Mesenchymal stem cell (in vitro differentiated cells and primary cell): ENCODE measurements around the gene LRIG1.

Source experiments
- DNase-seq: peaks from one replicate; pipeline ENCODE4 v3.0.0-alpha.2; 2013
- H2AFZ ChIP-seq: one replicate; pipeline ENCODE4 v1.6.1; 2013; ENCODE audit warnings: low read depth, mild to moderate bottlenecking, control low read depth, inconsistent platforms, low read length, moderate library complexity
- H2AK5ac ChIP-seq: 2 replicates; pipeline ENCODE4 v1.6.1; 2013; ENCODE audit warnings: low read length, moderate library complexity, mild to moderate bottlenecking, inconsistent platforms; ENCODE audit not compliant: severe bottlenecking
- H2BK120ac ChIP-seq: one replicate; pipeline ENCODE4 v1.6.1; 2013; ENCODE audit warnings: low read depth, mild to moderate bottlenecking, inconsistent platforms, low read length, moderate library complexity
- H2BK12ac ChIP-seq, 2 experiments: one replicate each; pipeline ENCODE4 v1.6.1; 2013; ENCODE audit warnings: inconsistent platforms in 2 of 2, low read length in 2 of 2, mild to moderate bottlenecking in 2 of 2, moderate library complexity in 2 of 2, control low read depth in 1 of 2
- H2BK15ac ChIP-seq: one replicate; pipeline ENCODE4 v1.6.1; 2013; ENCODE audit warnings: mild to moderate bottlenecking, low read depth, inconsistent platforms; ENCODE audit not compliant: poor library complexity, severe bottlenecking
- H2BK5ac ChIP-seq: 2 replicates; pipeline ENCODE4 v1.6.1; 2013; ENCODE audit warnings: low read depth, mild to moderate bottlenecking, low read length, control low read depth, inconsistent platforms; ENCODE audit not compliant: poor library complexity, severe bottlenecking
- H3K14ac ChIP-seq, 2 experiments: one replicate each; pipeline ENCODE4 v1.6.1; 2013; ENCODE audit warnings: inconsistent platforms in 2 of 2, low read length in 2 of 2, control low read depth in 1 of 2, mild to moderate bottlenecking in 1 of 2, moderate library complexity in 1 of 2
- H3K18ac ChIP-seq, 2 experiments: one replicate each; pipeline ENCODE4 v1.6.1; 2013; ENCODE audit warnings: inconsistent platforms in 2 of 2, low read length in 2 of 2, control low read depth in 1 of 2, low read depth in 1 of 2, mild to moderate bottlenecking in 1 of 2
- H3K23ac ChIP-seq, 2 experiments: one replicate each; pipeline ENCODE4 v1.6.1; 2013; ENCODE audit warnings: inconsistent platforms in 2 of 2, low read length in 2 of 2, mild to moderate bottlenecking in 2 of 2, moderate library complexity in 2 of 2, control low read depth in 1 of 2
- H3K27ac ChIP-seq: 2 replicates; pipeline ENCODE4 v1.5.1; 2013; ENCODE audit warnings: mild to moderate bottlenecking, moderate library complexity, low read length, control low read depth, inconsistent platforms; ENCODE audit not compliant: poor library complexity, severe bottlenecking
- H3K27me3 ChIP-seq, 2 experiments: 2 replicates each; pipeline versions ENCODE4 v1.6.1 to v1.7.0; 2013; ENCODE audit warnings: low read length in 2 of 2, mild to moderate bottlenecking in 2 of 2, moderate library complexity in 2 of 2, control low read depth in 1 of 2, inconsistent platforms in 1 of 2; ENCODE audit not compliant: control insufficient read depth in 1 of 2, insufficient read depth in 1 of 2
- H3K36me3 ChIP-seq, 2 experiments: 2 replicates each; pipeline versions ENCODE4 v1.6.1 to v1.7.0; 2013; ENCODE audit warnings: low read length in 2 of 2, control low read depth in 1 of 2, inconsistent platforms in 1 of 2, low read depth in 1 of 2, mild to moderate bottlenecking in 1 of 2; ENCODE audit not compliant: insufficient read depth in 2 of 2, control insufficient read depth in 1 of 2
- H3K4ac ChIP-seq, 2 experiments: one replicate each; pipeline ENCODE4 v1.6.1; 2013; ENCODE audit warnings: inconsistent platforms in 2 of 2, low read length in 2 of 2, mild to moderate bottlenecking in 2 of 2, moderate library complexity in 2 of 2, control low read depth in 1 of 2, low read depth in 1 of 2
- H3K4me1 ChIP-seq: 2 replicates; pipeline ENCODE4 v1.6.1; 2013; ENCODE audit warnings: low read depth, low read length, control low read depth; ENCODE audit not compliant: control insufficient read depth, insufficient read depth
- H3K4me2 ChIP-seq: 2 replicates; pipeline ENCODE4 v1.6.1; 2013; ENCODE audit warnings: low read length, mild to moderate bottlenecking, inconsistent platforms; ENCODE audit not compliant: poor library complexity, severe bottlenecking
- H3K4me3 ChIP-seq, 2 experiments: 2 replicates each; pipeline versions ENCODE4 v1.5.1 to v1.7.0; 2013; ENCODE audit warnings: low read length in 2 of 2, mild to moderate bottlenecking in 2 of 2, control low read depth in 1 of 2, low read depth in 1 of 2; ENCODE audit not compliant: insufficient read depth in 1 of 2
- H3K79me1 ChIP-seq: replicated peaks from 2 replicates; pipeline ENCODE4 v1.6.1; 2013; ENCODE audit warnings: mild to moderate bottlenecking, control low read depth, low read length, inconsistent platforms; ENCODE audit not compliant: poor library complexity, severe bottlenecking
- H3K9ac ChIP-seq: 2 replicates; pipeline ENCODE4 v1.7.0; 2013; ENCODE audit warnings: mild to moderate bottlenecking, low read length, moderate library complexity
- H3K9me3 ChIP-seq: 2 replicates; pipeline ENCODE4 v1.7.0; 2013; ENCODE audit warnings: mild to moderate bottlenecking, low read length; ENCODE audit not compliant: control insufficient read depth
- H4K8ac ChIP-seq: one replicate; pipeline ENCODE4 v1.6.1; 2013; ENCODE audit warnings: inconsistent platforms, mild to moderate bottlenecking, low read length, moderate library complexity
- H4K91ac ChIP-seq: one replicate; pipeline ENCODE4 v1.6.1; 2013; ENCODE audit warnings: mild to moderate bottlenecking, low read length, inconsistent platforms
- WGBS: methylation state at CpG from one replicate; pipeline ENCODE4 v1.1.7; 2013; ENCODE audit warnings: mixed read lengths; 5-methylcytosine and 5-hydroxymethylcytosine counted together

LRIG1 gene

DNA sequence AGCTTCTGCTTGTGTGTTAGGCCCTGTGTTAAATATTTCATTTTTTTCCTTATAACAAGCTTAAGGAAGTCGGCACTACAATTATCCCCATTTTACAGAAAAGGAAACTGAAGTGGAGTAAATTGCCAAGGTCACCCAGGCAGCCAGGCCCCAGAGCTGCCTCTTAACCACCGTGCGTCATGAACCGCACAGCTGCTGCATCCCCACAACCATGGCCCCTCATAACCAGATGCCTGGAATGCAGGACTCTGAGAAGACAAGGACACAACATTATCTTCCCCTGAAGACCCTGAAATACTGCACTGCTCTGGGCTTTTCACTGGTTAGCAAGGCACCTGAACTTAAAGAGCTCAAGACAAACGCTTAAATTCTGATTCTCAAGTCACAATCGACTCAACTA is 14.6 kb downstream of the LRIG1 start:
- Histone ChIP-seq H3K36me3 (peaks cover 0 to 3% of the 10 kb centered on the region in 2 experiments), H3K14ac (no peak overlapping the region), H2BK15ac (no peak overlapping the region), H2AK5ac (peak overlapping the region; percentile 4), H3K4me3 (peak overlapping the region in 1 of 2 experiments; percentile 10), H2BK12ac (peak overlapping the region; percentile 88 to 89), H3K4me2 (no peak overlapping the region), H3K18ac (peak overlapping the region; percentile 80 to 81), H2BK120ac (peak overlapping the region; percentile 83), H3K9ac (peak overlapping the region; percentile 77), H4K91ac (peak overlapping the region; percentile 84), H3K4ac (peak overlapping the region; percentile 22 to 70), H2AFZ (no peak overlapping the region), H3K4me1 (peaks cover 23% of the 10 kb centered on the region), H4K8ac (peak overlapping the region; percentile 79), H3K79me1 (peaks cover 5% of the 10 kb centered on the region), H3K27me3 (no peaks in the 10 kb centered on the region), H2BK5ac (no peak overlapping the region), H3K9me3 (no peaks in the 10 kb centered on the region), H3K27ac (peak overlapping the region; percentile 23), H3K23ac (no peak overlapping the region)
- DNase-seq = peak; percentile 40
- 61% methylated on average over 4 of the region's 6 CpGs for WGBS

DNA sequence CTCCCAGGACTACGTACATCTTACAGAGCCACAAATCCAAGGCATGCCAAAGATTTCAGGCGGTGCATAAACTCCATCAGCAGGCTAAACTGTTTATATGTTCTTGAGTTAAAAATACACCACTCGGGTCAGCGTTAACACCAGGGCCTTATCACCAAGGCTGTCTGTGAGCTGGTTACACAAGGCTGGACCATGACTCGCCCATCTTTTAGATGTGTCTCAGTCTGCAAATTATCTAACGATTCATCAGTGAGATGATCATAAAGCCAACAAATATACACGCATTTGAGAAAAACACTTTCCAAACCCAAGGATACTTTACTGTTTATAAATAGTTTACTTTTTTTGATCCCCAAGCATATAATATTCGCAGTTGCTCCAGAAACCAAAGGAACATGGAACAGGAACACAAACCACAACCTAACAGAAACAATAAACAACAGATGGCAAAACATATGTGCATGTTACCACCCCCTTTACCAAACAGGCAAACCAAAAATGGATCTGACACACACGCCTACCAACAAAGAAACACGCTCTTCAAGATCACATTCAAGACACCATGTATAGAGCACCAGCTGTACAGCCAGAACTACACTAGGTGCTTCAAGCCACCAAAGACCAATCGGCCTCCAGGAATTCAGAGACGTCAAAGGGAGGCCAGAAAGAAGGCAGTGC is 15.4 kb downstream of the LRIG1 start:
- Histone ChIP-seq H2BK120ac (no peak overlapping the region), H2BK15ac (no peak overlapping the region), H3K27ac (no peak overlapping the region), H3K18ac (peak overlapping the region in 1 of 2 experiments; percentile 89), H2BK5ac (no peak overlapping the region), H3K14ac (no peak overlapping the region), H2BK12ac (peak overlapping the region in 1 of 2 experiments; percentile 99), H3K4ac (peak overlapping the region in 1 of 2 experiments; percentile 70), H2AFZ (no peak overlapping the region), H3K4me2 (no peak overlapping the region), H2AK5ac (no peak overlapping the region), H3K27me3 (no peaks in the 10 kb centered on the region), H3K23ac (no peak overlapping the region), H3K4me3 (no peak overlapping the region), H3K79me1 (peaks cover 8% of the 10 kb centered on the region), H3K4me1 (peaks cover 25% of the 10 kb centered on the region), H3K9me3 (no peaks in the 10 kb centered on the region), H3K36me3 (peaks cover 0 to 3% of the 10 kb centered on the region in 2 experiments), H4K91ac (no peak overlapping the region), H4K8ac (peak overlapping the region; percentile 35), H3K9ac (no peak overlapping the region)
- WGBS = 23% methylated on average over 12 of the region's 12 CpGs
- peak; percentile 93 for DNase-seq

DNA sequence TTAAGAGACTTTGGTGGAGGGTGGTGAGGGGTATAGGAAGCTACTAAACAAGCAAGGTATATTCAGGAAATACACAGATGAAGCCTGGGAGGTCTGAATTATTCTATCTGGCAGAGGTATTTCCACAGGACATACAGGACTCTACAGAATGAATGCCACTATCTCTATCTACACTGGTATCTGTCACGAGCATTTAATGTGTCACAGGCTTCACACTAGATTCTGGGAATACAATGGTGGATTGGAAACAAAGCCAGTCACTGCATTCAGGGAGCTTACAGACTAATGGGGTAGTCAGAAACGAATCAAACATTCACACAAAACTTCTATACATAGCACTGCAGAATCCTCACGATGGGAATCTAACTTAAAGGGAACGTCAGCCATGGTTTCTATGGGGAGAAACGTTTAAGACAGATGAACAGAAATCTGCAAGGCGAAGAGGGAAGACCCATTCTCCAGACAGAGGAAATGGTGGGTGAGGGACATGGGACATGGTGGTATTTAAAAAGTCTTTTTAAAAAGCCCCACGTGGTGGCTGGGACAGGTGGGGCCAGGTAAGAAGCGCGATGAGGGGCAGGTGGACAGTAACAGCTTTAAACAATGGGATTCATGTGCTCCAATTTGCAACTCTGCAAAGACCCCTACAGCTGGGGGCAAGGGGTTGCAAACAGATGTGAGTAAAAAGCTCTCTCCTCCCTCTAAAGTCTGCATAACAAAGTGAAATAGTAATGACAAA is 16.5 kb downstream of the LRIG1 start:
- H4K8ac ChIP-seq = no peak overlapping the region
- H3K27ac ChIP-seq = no peak overlapping the region
- H3K36me3 ChIP-seq = peaks cover 0 to 3% of the 10 kb centered on the region in 2 experiments
- peak overlapping the region in 1 of 2 experiments; percentile 53 for H3K18ac ChIP-seq
- no peak overlapping the region for H4K91ac ChIP-seq
- no peak overlapping the region for H2BK5ac ChIP-seq
- no peak overlapping the region for H3K9ac ChIP-seq
- no peak overlapping the region for H2AK5ac ChIP-seq
- H3K4me2 ChIP-seq = no peak overlapping the region
- no peak overlapping the region for H3K14ac ChIP-seq
- no peak overlapping the region for H2AFZ ChIP-seq
- 81% methylated on average over 9 of the region's 9 CpGs for WGBS
- H3K27me3 ChIP-seq = no peaks in the 10 kb centered on the region
- H3K79me1 ChIP-seq = peaks cover 6% of the 10 kb centered on the region
- no peaks in the 10 kb centered on the region for H3K9me3 ChIP-seq
- no peak overlapping the region for H3K4ac ChIP-seq
- H2BK120ac ChIP-seq = no peak overlapping the region
- peaks cover 24% of the 10 kb centered on the region for H3K4me1 ChIP-seq
- peak overlapping the region in 1 of 2 experiments; percentile 51 for H2BK12ac ChIP-seq
- DNase-seq = no peak
- no peak overlapping the region for H2BK15ac ChIP-seq
- H3K23ac ChIP-seq = no peak overlapping the region
- H3K4me3 ChIP-seq = no peak overlapping the region

DNA sequence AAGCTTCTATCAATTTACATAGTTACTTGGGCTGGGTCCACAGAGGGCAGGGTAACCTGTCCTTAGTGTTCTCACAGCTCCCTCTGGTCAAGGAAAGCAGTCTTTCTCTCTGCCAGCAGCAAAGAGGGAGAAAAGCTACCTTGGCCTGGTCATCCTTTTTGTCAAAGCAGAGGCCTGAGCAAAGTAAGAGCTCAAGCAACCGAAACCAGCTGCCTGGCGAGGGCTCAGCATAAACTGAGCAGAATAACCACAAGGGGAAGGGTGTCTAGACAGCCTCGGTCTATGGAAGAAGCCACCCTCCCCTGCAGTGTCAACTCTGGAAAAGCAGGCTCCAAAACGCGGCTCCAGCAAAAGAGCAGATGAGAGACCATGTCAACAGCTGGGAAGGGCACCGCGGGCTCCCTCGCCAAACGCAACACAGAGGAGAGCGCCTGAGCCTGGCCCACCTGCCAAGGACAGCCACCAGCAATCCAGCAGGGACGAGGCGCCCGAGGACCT is 17.4 kb downstream of the LRIG1 start:
- Histone ChIP-seq H2BK5ac (no peak overlapping the region), H3K27ac (peak overlapping the region; percentile 24), H2AK5ac (peak overlapping the region; percentile 64), H2BK120ac (peak overlapping the region; percentile 80), H2BK15ac (no peak overlapping the region), H3K4me2 (no peak overlapping the region), H3K4me3 (peak overlapping the region in 1 of 2 experiments; percentile 30), H3K27me3 (no peaks in the 10 kb centered on the region), H3K23ac (no peak overlapping the region), H3K36me3 (peaks cover 0 to 3% of the 10 kb centered on the region in 2 experiments), H4K8ac (peak overlapping the region; percentile 90), H3K9me3 (no peaks in the 10 kb centered on the region), H4K91ac (peak overlapping the region; percentile 82), H2AFZ (no peak overlapping the region), H2BK12ac (peak overlapping the region; percentile 92 to 96), H3K14ac (peak overlapping the region in 1 of 2 experiments; percentile 61), H3K9ac (peak overlapping the region; percentile 83), H3K4ac (peak overlapping the region; percentile 80 to 84), H3K4me1 (peaks cover 26% of the 10 kb centered on the region), H3K79me1 (peaks cover 6% of the 10 kb centered on the region), H3K18ac (peak overlapping the region; percentile 87 to 92)
- peak; percentile 43 for DNase-seq
- 79% methylated on average over 13 of the region's 13 CpGs for WGBS
